ENCODE measurements around the gene ANXA4.

GRCh38 chr2:69804416-69804815, 62.5 kb downstream of the ANXA4 start:
- TF ChIP-seq, protein P1, sequence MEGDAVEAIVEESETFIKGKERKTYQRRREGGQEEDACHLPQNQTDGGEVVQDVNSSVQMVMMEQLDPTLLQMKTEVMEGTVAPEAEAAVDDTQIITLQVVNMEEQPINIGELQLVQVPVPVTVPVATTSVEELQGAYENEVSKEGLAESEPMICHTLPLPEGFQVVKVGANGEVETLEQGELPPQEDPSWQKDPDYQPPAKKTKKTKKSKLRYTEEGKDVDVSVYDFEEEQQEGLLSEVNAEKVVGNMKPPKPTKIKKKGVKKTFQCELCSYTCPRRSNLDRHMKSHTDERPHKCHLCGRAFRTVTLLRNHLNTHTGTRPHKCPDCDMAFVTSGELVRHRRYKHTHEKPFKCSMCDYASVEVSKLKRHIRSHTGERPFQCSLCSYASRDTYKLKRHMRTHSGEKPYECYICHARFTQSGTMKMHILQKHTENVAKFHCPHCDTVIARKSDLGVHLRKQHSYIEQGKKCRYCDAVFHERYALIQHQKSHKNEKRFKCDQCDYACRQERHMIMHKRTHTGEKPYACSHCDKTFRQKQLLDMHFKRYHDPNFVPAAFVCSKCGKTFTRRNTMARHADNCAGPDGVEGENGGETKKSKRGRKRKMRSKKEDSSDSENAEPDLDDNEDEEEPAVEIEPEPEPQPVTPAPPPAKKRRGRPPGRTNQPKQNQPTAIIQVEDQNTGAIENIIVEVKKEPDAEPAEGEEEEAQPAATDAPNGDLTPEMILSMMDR (IDR thresholded peaks at IDR 0.05) = no peak
- TF ChIP-seq POLR2A (IDR thresholded peaks at IDR 0.05) = no peak

All from esophagus squamous epithelium (tissue), 4 donors.